T-helper 1 cell treated with Interleukin-12 subunit alpha and Interleukin-12 subunit beta and Interleukin-4 antibody, amounts not matched to agents 30 μg/mL and 1 μg/mL, for 36 hours (primary cell): Measurements from ENCODE around the gene AHNAK.
"Not testable (repeated sequence)": the region's sequence is repeated elsewhere in the genome, so short reads cannot be mapped to it uniquely, and the experiment has no call there.

Experiments used
- H3K27ac Mint-ChIP-seq: one replicate; pipeline ENCODE4 v1.8.0; 2021; ENCODE audit warnings: mild to moderate bottlenecking, mixed read lengths
- H3K27me3 Mint-ChIP-seq: one replicate; pipeline ENCODE4 v1.8.0; 2021; ENCODE audit warnings: low read depth, mixed read lengths
- H3K36me3 Mint-ChIP-seq: one replicate; pipeline ENCODE4 v1.8.0; 2021; ENCODE audit warnings: low read depth, mixed read lengths
- H3K4me1 Mint-ChIP-seq: one replicate; pipeline ENCODE4 v1.8.0; 2021; ENCODE audit warnings: low read depth, mixed read lengths
- H3K4me3 Mint-ChIP-seq: one replicate; pipeline ENCODE4 v1.8.0; 2021; ENCODE audit warnings: mild to moderate bottlenecking, moderate library complexity, mixed read lengths
- H3K9me3 Mint-ChIP-seq: one replicate; pipeline ENCODE4 v1.8.0; 2021; ENCODE audit warnings: mixed read lengths

Gene AHNAK, protein sequence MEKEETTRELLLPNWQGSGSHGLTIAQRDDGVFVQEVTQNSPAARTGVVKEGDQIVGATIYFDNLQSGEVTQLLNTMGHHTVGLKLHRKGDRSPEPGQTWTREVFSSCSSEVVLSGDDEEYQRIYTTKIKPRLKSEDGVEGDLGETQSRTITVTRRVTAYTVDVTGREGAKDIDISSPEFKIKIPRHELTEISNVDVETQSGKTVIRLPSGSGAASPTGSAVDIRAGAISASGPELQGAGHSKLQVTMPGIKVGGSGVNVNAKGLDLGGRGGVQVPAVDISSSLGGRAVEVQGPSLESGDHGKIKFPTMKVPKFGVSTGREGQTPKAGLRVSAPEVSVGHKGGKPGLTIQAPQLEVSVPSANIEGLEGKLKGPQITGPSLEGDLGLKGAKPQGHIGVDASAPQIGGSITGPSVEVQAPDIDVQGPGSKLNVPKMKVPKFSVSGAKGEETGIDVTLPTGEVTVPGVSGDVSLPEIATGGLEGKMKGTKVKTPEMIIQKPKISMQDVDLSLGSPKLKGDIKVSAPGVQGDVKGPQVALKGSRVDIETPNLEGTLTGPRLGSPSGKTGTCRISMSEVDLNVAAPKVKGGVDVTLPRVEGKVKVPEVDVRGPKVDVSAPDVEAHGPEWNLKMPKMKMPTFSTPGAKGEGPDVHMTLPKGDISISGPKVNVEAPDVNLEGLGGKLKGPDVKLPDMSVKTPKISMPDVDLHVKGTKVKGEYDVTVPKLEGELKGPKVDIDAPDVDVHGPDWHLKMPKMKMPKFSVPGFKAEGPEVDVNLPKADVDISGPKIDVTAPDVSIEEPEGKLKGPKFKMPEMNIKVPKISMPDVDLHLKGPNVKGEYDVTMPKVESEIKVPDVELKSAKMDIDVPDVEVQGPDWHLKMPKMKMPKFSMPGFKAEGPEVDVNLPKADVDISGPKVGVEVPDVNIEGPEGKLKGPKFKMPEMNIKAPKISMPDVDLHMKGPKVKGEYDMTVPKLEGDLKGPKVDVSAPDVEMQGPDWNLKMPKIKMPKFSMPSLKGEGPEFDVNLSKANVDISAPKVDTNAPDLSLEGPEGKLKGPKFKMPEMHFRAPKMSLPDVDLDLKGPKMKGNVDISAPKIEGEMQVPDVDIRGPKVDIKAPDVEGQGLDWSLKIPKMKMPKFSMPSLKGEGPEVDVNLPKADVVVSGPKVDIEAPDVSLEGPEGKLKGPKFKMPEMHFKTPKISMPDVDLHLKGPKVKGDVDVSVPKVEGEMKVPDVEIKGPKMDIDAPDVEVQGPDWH (N-terminal part only)

DNA sequence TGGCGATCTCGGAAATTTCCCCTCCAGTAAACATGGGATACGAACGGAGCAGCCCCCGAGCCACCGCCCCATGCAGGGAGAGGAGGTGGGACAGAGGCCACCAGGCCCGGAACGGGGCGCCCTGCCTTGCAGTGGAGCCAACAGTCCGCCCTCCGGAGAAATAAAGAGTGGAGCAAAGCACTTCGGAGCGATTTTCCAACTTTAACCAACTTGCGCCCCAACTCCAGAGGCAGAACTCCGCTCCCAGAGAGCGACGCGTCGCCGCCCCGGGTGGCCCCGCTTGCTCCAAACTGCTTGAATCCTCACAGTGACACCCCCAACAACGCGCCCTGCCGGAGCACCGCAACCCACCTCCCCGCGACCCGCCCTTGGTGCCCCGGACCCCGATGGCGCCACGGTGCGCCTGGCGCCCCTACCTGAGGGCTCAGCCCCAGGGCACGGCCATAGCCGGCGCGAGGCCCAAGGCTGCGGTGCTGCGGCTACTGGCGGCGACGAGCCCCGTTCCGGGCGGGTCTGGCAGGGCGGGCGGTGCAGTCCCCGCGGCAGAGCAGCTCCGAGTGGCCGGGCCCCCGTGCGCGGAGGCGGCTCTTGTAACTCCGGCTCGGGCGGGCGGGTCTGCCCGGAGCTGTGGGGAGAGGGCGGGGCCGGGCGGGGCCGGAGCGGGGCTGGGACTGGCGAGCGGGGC, at the start of gene AHNAK:
TSS of gene AHNAK (minus strand) at position 563 of the 685 bp plus-strand sequence. CDS start 10,708 bp downstream, outside the sequence.
- H3K9me3 Mint-ChIP-seq: no peaks in the 10 kb centered on the region
- H3K27ac Mint-ChIP-seq: peak within 1 kb of the TSS; percentile 76
- peaks cover 17% of the 10 kb centered on the region for H3K27me3 Mint-ChIP-seq
- H3K4me1 Mint-ChIP-seq: peaks cover 50% of the 10 kb centered on the region
- H3K4me3 Mint-ChIP-seq: peak within 1 kb of the TSS; percentile 96
- peaks cover 16% of the 10 kb centered on the region for H3K36me3 Mint-ChIP-seq

DNA sequence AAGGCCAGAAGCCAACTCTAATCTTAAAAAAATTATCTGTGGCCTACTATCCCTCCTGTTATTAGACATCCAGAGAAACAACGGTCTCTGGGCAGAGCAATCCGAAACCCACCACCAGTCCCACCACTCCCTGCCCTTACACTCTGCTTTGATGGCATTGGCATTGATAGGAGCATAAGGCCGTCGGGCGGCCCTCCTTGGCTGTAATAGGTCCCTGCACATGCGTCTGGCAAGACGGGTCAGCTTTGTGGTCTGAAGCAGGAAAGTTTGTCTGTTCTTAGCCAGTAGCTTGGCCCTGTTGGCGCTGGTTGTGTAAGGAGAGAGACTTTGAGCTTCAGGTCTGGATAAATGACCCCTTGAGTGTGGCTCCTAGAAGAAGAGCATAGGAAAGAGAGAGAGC, 48.5 kb upstream of the AHNAK start:
- Mint-ChIP-seq H3K36me3 (peaks cover 63% of the 10 kb centered on the region), H3K27me3 (no peaks in the 10 kb centered on the region), H3K27ac (peak overlapping the region; percentile 8), H3K4me1 (peaks cover 52% of the 10 kb centered on the region), H3K9me3 (no peaks in the 10 kb centered on the region), H3K4me3 (no peak overlapping the region)

- Mint-ChIP-seq H3K4me1 (peaks cover 43% of the 10 kb centered on the region), H3K36me3 (peaks cover 47% of the 10 kb centered on the region), H3K27me3 (no peaks in the 10 kb centered on the region)
Measured at GRCh38 chr11:62593434-62594044, 46.9 kb upstream of the AHNAK start.

GRCh38 chr11:62592989-62593421, 46.4 kb upstream of the AHNAK start:
- Mint-ChIP-seq H3K9me3 (no peaks in the 10 kb centered on the region), H3K36me3 (peaks cover 43% of the 10 kb centered on the region), H3K27me3 (no peaks in the 10 kb centered on the region), H3K4me3 (peak overlapping the region; percentile 36), H3K27ac (peak overlapping the region; percentile 98), H3K4me1 (peaks cover 39% of the 10 kb centered on the region)

More at GRCh38 chr11:62593434-62594044, 46.9 kb upstream of the AHNAK start:
- Mint-ChIP-seq H3K27ac (peak overlapping the region; percentile 96), H3K4me3 (peak overlapping the region; percentile 86), H3K9me3 (no peaks in the 10 kb centered on the region)

DNA sequence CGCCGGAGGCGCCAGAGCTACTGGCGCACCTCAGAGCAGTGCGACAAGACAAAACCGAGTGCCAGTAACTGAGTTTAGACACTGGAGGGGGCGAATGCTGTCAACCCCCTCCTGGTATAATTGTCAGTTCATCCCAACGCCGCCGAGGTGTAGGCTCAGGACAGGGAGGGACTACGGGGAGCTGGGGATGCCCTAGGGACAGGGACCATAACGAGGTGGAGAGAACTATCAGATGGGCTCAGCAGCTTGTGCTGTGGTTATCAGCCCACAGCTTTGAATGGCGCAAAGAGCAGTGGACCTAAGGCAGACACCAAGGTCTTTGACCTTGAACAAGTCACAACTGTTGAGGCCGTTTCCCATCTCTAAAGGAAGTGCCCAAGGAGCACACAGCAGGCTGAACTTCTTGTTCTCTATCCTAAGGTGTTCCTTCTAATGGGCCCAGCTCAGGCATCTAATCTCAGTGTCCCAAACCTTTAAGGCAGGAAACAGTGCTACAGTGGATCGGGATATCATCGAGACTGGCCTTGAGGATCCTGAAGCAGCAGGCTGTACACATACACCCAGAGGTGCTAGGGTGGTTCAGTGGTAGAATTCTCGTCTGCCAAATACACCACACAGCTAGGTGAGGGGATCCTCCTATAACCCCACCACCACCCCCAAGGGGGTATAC, 45.7 kb upstream of the AHNAK start:
- Mint-ChIP-seq H3K9me3 (no peaks in the 10 kb centered on the region), H3K4me1 (peaks cover 37% of the 10 kb centered on the region), H3K4me3 (peak overlapping the region; percentile 99), H3K27ac (peak overlapping the region; percentile 98), H3K27me3 (no peaks in the 10 kb centered on the region), H3K36me3 (peaks cover 40% of the 10 kb centered on the region)

GRCh38 chr11:62591448-62592145, 45.0 kb upstream of the AHNAK start, which contains the start of gene TUT1:
TUT1 (minus strand) TSS chr11:62591523; CDS start chr11:62591485, 38 bp downstream.
- Mint-ChIP-seq H3K9me3 (no peaks in the 10 kb centered on the region), H3K36me3 (peaks cover 35% of the 10 kb centered on the region), H3K4me1 (peaks cover 35% of the 10 kb centered on the region), H3K27me3 (no peaks in the 10 kb centered on the region), H3K27ac (peak within 1 kb of the TSS; percentile 98), H3K4me3 (peak within 1 kb of the TSS; percentile 99)

- Mint-ChIP-seq H3K9me3 (no peaks in the 10 kb centered on the region), H3K36me3 (peaks cover 19% of the 10 kb centered on the region), H3K27me3 (no peaks in the 10 kb centered on the region), H3K4me1 (peaks cover 31% of the 10 kb centered on the region), H3K4me3 (peak overlapping the region; percentile 99), H3K27ac (peak overlapping the region; percentile 45)
Measured at GRCh38 chr11:62588966-62589637, 42.5 kb upstream of the AHNAK start.

DNA sequence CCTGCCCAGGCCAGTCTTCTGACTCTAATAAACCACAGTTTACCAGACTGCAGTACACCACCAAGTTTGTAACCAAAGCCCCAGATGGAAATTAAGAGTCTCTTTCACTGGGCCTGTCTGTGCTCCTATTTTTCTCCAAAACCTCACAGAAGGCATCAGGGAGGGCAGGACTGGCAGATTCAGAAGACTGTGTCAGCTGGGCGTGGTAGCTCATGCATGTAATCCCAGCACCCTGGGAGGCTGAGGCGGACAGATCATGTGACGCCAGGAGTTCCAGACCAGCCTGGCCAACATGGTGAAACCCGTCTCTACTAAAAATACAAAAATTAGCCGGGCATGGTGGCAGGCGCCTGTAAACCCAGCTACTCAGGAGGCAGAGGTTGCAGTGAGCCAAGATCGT, 38.8 kb upstream of the AHNAK start:
- H3K9me3 Mint-ChIP-seq, H3K27ac Mint-ChIP-seq, H3K4me1 Mint-ChIP-seq, H3K27me3 Mint-ChIP-seq, H3K4me3 Mint-ChIP-seq: not testable (repeated sequence)
- peaks cover 13% of the 10 kb centered on the region for H3K36me3 Mint-ChIP-seq

DNA sequence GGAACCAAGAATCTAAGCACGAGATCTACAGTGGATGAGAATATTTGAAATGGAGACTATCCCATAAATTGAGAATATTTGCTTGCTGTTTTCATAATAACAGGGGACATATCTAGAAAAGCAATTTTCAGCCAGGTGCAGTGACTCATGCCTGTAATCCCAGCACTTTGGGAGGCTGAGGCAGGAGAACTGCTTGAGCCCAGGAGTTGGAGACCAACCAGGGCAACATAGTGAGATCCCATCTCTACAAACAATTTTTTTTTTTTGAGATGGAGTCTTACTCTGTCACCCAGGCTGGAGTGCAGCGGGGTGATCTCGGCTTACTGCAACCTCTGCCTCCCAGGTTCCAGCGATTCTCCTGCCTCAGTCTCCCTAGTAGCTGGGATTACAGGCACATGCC, 35.1 kb upstream of the AHNAK start:
- H3K27ac Mint-ChIP-seq, H3K27me3 Mint-ChIP-seq, H3K4me1 Mint-ChIP-seq, H3K4me3 Mint-ChIP-seq, H3K9me3 Mint-ChIP-seq: not testable (repeated sequence)
- peaks cover 15% of the 10 kb centered on the region for H3K36me3 Mint-ChIP-seq

- Mint-ChIP-seq H3K9me3 (no peaks in the 10 kb centered on the region), H3K27me3 (no peaks in the 10 kb centered on the region), H3K4me3 (no peak overlapping the region), H3K27ac (no peak overlapping the region), H3K4me1 (peaks cover 3% of the 10 kb centered on the region), H3K36me3 (peaks cover 20% of the 10 kb centered on the region)
Measured at GRCh38 chr11:62580959-62581715, 34.5 kb upstream of the AHNAK start.

- H3K27me3 Mint-ChIP-seq: no peaks in the 10 kb centered on the region
- peaks cover 20% of the 10 kb centered on the region for H3K36me3 Mint-ChIP-seq
- H3K27ac Mint-ChIP-seq: no peak overlapping the region
- peaks cover 14% of the 10 kb centered on the region for H3K4me1 Mint-ChIP-seq
- H3K9me3 Mint-ChIP-seq: no peaks in the 10 kb centered on the region
- H3K4me3 Mint-ChIP-seq: no peak overlapping the region
Measured at GRCh38 chr11:62579252-62579651, 32.6 kb upstream of the AHNAK start.
